ENCODE data around the gene OR4D1.

OR4D1 gene

GRCh38 chr17:58156839-58157803 is 8.9 kb downstream of the OR4D1 start:
- H2AFZ ChIP-seq (ENCODE audit: low read depth, low read length, severe bottlenecking): no peak overlapping the region
- H3K27ac ChIP-seq (ENCODE audit: low read depth, low read length): no peak overlapping the region
- H3K9ac ChIP-seq (ENCODE audit: low read length): no peak overlapping the region
- H3K79me2 ChIP-seq (ENCODE audit: insufficient read depth, low read length): no peaks in the 10 kb centered on the region
- no peak overlapping the region for H3K4me2 ChIP-seq (ENCODE audit: low read depth, low read length, poor library complexity, severe bottlenecking)
- H3K9me2 ChIP-seq (replicated peaks; ENCODE audit: insufficient read depth, low read length): no peaks in the 10 kb centered on the region
- H3K36me3 ChIP-seq (ENCODE audit: low read length): no peaks in the 10 kb centered on the region
- no peak overlapping the region for H3K4me3 ChIP-seq (ENCODE audit: insufficient read depth, low read length, poor library complexity, severe bottlenecking)
- H3K9me3 ChIP-seq (ENCODE audit: insufficient read depth, low read length): no peaks in the 10 kb centered on the region
- H3F3A ChIP-seq (ENCODE audit: insufficient read depth): no peaks in the 10 kb centered on the region
- H3K27me3 ChIP-seq (ENCODE audit: low read length): no peaks in the 10 kb centered on the region
- H4K20me1 ChIP-seq (ENCODE audit: low read depth, low read length): no peaks in the 10 kb centered on the region
- no peak for TF ChIP-seq EZH2phosphoT487 (conservative IDR thresholded peaks at IDR 0.05; ENCODE audit: low read length)

DNA sequence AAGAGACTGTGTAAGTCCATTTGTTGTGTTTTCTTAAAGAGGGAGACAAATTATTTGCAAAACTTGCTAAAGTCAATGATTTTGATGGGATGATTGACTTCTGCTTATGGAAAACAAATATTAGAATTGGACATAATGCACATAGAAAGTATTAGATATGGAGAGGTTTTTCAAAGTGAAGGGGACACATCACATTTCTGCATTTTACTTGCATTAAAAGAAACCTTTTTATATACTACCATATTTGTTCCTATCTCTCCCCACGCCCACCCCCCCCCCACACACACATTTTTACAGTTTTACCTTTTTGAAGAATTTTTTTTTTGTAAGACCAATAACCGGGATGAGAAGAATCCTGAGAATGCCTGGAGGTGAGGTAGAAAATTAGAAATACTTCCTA is 10.0 kb downstream of the OR4D1 start:
- no peak for TF ChIP-seq EZH2phosphoT487 (conservative IDR thresholded peaks at IDR 0.05; ENCODE audit: low read length)
- TF ChIP-seq, protein P1, sequence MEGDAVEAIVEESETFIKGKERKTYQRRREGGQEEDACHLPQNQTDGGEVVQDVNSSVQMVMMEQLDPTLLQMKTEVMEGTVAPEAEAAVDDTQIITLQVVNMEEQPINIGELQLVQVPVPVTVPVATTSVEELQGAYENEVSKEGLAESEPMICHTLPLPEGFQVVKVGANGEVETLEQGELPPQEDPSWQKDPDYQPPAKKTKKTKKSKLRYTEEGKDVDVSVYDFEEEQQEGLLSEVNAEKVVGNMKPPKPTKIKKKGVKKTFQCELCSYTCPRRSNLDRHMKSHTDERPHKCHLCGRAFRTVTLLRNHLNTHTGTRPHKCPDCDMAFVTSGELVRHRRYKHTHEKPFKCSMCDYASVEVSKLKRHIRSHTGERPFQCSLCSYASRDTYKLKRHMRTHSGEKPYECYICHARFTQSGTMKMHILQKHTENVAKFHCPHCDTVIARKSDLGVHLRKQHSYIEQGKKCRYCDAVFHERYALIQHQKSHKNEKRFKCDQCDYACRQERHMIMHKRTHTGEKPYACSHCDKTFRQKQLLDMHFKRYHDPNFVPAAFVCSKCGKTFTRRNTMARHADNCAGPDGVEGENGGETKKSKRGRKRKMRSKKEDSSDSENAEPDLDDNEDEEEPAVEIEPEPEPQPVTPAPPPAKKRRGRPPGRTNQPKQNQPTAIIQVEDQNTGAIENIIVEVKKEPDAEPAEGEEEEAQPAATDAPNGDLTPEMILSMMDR (IDR thresholded peaks at IDR 0.05; ENCODE audit: insufficient read depth, low read length, poor library complexity, severe bottlenecking): no peak
- Histone ChIP-seq H3K36me3 (ENCODE audit: low read length) (no peaks in the 10 kb centered on the region), H2AFZ (ENCODE audit: low read depth, low read length, severe bottlenecking) (no peak overlapping the region), H3K4me3 (ENCODE audit: insufficient read depth, low read length, poor library complexity, severe bottlenecking) (no peak overlapping the region), H3K79me2 (ENCODE audit: insufficient read depth, low read length) (no peaks in the 10 kb centered on the region), H3K9me2 (replicated peaks; ENCODE audit: insufficient read depth, low read length) (no peaks in the 10 kb centered on the region), H3K4me2 (ENCODE audit: low read depth, low read length, poor library complexity, severe bottlenecking) (no peak overlapping the region), H3K9me3 (ENCODE audit: insufficient read depth, low read length) (no peaks in the 10 kb centered on the region), H4K20me1 (ENCODE audit: low read depth, low read length) (no peaks in the 10 kb centered on the region), H3K27ac (ENCODE audit: low read depth, low read length) (no peak overlapping the region), H3F3A (ENCODE audit: insufficient read depth) (no peaks in the 10 kb centered on the region), H3K27me3 (ENCODE audit: low read length) (no peaks in the 10 kb centered on the region), H3K9ac (ENCODE audit: low read length) (no peak overlapping the region)

DNA sequence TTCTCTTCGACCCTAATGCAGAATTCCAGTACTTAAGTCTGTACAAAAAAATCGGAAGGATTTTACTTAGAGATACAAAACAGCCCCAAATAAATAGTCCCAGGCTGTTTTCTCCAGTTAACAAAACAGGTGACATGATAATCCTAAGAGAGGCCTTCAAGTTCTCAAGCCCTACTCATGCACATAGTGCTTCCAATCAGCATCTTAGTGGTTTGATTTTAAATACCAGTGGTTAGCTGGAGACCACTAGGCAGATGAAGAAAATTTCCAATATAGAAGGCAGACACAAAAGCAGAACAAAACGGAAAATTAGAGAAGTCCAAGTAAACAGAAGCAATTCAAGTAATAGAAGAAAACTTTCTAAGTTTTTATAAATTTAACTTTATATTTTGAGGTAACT is 13.4 kb downstream of the OR4D1 start:
- Histone ChIP-seq H3K27me3 (ENCODE audit: low read length) (no peaks in the 10 kb centered on the region), H3K4me2 (ENCODE audit: low read depth, low read length, poor library complexity, severe bottlenecking) (no peak overlapping the region), H2AFZ (ENCODE audit: low read depth, low read length, severe bottlenecking) (no peak overlapping the region), H4K20me1 (ENCODE audit: low read depth, low read length) (no peaks in the 10 kb centered on the region), H3K9me2 (replicated peaks; ENCODE audit: insufficient read depth, low read length) (no peaks in the 10 kb centered on the region), H3K79me2 (ENCODE audit: insufficient read depth, low read length) (no peaks in the 10 kb centered on the region), H3K9me3 (ENCODE audit: insufficient read depth, low read length) (no peaks in the 10 kb centered on the region), H3K27ac (ENCODE audit: low read depth, low read length) (no peak overlapping the region), H3K9ac (ENCODE audit: low read length) (no peak overlapping the region), H3K4me3 (ENCODE audit: insufficient read depth, low read length, poor library complexity, severe bottlenecking) (no peak overlapping the region), H3K36me3 (ENCODE audit: low read length) (no peaks in the 10 kb centered on the region), H3F3A (ENCODE audit: insufficient read depth) (no peaks in the 10 kb centered on the region)
- no peak for TF ChIP-seq EZH2phosphoT487 (conservative IDR thresholded peaks at IDR 0.05; ENCODE audit: low read length)
- TF ChIP-seq, protein P1 (IDR thresholded peaks at IDR 0.05; ENCODE audit: insufficient read depth, low read length, poor library complexity, severe bottlenecking): no peak

GRCh38 chr17:58165981-58166380 is 17.8 kb downstream of the OR4D1 start:
- TF ChIP-seq EZH2phosphoT487 (conservative IDR thresholded peaks at IDR 0.05; ENCODE audit: low read length): no peak
- TF ChIP-seq, protein P1 (IDR thresholded peaks at IDR 0.05; ENCODE audit: insufficient read depth, low read length, poor library complexity, severe bottlenecking): no peak
- no peaks in the 10 kb centered on the region for H3F3A ChIP-seq (ENCODE audit: insufficient read depth)
- H3K79me2 ChIP-seq (ENCODE audit: insufficient read depth, low read length): no peaks in the 10 kb centered on the region
- no peak overlapping the region for H3K4me2 ChIP-seq (ENCODE audit: low read depth, low read length, poor library complexity, severe bottlenecking)
- H4K20me1 ChIP-seq (ENCODE audit: low read depth, low read length): no peaks in the 10 kb centered on the region
- no peaks in the 10 kb centered on the region for H3K9me3 ChIP-seq (ENCODE audit: insufficient read depth, low read length)
- no peak overlapping the region for H3K27ac ChIP-seq (ENCODE audit: low read depth, low read length)
- no peaks in the 10 kb centered on the region for H3K9me2 ChIP-seq (replicated peaks; ENCODE audit: insufficient read depth, low read length)
- H3K36me3 ChIP-seq (ENCODE audit: low read length): no peaks in the 10 kb centered on the region
- no peaks in the 10 kb centered on the region for H3K27me3 ChIP-seq (ENCODE audit: low read length)
- no peak overlapping the region for H3K4me3 ChIP-seq (ENCODE audit: insufficient read depth, low read length, poor library complexity, severe bottlenecking)
- no peak overlapping the region for H3K9ac ChIP-seq (ENCODE audit: low read length)
- no peak overlapping the region for H2AFZ ChIP-seq (ENCODE audit: low read depth, low read length, severe bottlenecking)
